Choroid plexus epithelial cell (primary cell): ENCODE data around the gene AGPAT1.
A peak's percentile ranks its signal among the peaks of the same experiment; 100 is the strongest.

Source experiments
- DNase-seq: peaks from one replicate; pipeline ENCODE4 v3.0.0-alpha.2; 2010; ENCODE audit warnings: low read depth
- H3K4me3 ChIP-seq: 2 replicates; pipeline ENCODE4 v1.5.1; 2011; ENCODE audit warnings: low read depth, mild to moderate bottlenecking, control low read depth, low read length, moderate library complexity
- CTCF ChIP-seq: conservative IDR thresholded peaks from 2 replicates; pipeline ENCODE4 v1.5.1; 2011; ENCODE audit warnings: low read depth, mild to moderate bottlenecking, control low read depth, inconsistent platforms, low read length, moderate library complexity

AGPAT1 gene

GRCh38 chr6:32152769-32153563 is 22.9 kb downstream of the AGPAT1 start:
- DNase-seq, result peak; percentile 48
- H3K4me3 ChIP-seq, result peak overlapping the region; percentile 96
- TF ChIP-seq CTCF, result no peak

DNA sequence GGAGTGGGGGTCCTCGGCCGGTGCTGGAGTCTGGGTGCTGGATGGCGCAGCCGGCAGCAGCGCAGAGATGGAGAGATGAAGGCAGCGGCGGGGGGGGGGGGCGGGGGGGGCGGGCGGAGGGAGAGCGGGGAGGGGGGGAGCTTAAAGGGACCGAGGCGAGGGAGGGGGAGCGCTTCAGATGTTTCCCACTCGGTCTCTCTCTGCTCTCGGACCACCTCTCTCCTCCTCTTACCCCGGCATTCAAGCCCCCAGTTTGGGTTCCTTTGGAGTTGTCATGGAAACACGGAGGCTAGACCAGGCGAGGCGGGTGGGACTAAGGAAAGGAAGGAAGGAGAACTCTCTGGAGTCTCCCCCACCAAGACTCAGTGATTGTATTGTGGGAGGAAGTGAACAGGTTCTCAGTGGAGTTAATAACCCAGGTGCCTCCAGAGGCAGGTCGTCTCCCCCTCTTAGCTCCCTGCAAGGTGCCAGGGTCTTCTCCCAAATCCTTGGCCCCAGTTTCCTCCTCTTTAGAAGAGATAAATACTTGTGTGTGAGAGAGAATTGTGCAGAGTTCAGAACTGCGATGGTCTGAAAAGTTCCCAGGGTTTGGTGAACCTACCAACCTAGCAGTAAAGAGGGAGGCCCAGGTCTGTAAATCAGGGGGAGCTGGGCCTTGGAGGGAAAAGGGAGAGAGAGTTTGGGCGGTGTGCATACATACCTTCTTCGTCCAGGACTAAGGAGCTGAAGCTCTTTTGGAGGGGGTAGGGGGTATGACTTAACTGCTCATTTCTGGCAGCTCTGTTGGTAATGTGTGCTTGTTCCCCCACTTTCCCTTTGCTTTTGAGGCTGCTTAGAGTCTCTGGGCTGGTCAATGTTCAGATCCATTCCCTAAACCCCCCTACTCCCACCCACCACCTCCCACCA is 23.8 kb downstream of the AGPAT1 start, which contains the start of gene PRRT1:
TSS of gene PRRT1 (minus strand) at position 77 of the 906 bp plus-strand sequence. CDS start 112 bp downstream, outside the sequence.
- TF ChIP-seq CTCF, result no peak
- H3K4me3 ChIP-seq, result peak within 1 kb of the TSS; percentile 96
- DNase-seq, result no peak

DNA sequence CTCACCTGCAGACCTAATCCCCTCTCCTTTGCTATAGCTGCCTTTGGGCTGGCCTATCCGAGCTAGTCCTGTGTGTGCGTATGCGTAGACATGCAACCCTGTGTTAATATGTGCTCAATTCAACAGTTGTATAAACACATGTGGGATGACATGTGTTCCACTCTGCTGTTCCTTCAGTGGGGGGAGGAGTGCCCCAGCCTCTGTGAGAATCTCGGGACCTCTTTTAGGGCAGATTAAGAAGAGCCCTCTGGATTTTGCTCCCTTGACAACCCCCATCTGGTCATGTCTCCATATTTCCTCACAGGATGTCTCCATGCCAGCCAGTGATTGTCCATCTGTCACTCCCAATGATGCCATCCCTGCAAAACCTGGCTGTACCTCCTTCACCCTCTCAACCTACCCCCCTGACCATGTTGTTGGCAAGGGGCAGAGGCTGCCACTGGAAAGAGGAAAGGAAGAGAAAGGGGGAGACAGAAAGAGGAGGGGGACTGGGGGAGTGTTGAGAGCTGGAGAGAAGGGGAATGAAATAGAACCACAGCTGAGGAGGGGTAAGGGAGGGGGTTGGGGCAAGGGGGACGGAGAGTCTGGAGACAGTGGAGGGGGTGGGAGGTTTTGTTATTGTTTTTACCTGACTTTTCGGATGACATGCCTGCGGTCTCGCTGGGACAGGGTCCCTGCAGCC is 24.6 kb downstream of the AGPAT1 start:
- peak overlapping the region; percentile 48 for H3K4me3 ChIP-seq
- no peak for DNase-seq
- no peak for TF ChIP-seq CTCF

DNA sequence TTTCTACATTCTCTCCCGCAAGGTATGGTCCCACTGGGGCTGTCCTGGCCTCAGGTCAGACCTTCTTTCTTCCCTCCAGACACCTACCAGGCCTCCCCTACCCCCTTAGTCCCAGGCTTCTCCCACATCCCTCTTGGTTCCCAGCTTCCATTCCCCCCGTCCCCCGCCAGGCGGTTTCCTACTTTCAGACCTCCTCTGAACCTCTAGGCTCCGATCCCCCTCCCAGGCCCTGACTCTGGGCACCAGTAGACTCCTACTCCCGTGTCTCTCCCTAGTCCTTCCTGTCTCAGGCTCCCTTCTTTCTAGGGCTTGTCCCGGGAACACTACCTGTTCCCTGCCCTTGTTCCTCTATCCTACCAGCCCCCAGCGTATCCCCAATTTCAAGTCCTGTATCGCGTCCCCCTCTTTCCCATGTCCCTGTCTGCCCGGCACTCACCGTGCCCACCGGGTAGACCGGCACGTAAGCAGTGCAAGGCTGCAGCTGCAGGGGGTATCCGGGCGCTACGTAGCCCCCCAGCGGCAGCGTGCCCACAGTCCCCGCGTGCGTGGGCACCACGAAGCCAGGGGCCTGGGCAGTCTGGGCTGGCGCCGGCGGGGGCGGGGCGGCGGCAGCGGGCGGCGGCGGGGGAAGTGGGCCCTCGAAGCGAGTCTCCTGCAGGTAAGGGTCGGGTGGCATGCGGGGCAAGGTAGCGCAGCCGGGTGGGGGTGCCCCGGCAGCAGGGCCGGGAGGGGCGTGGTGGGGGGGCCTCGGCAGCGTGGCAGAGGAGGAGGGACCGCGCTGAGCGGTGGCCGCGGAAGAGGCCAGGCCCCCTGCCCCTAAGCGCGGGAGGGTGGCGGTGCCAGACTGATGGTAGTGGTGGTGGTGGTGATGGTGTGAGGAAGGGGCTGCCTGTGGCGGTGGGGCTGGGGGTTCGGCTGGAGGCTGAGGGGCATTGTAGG is 25.7 kb downstream of the AGPAT1 start:
- no peak for DNase-seq
- H3K4me3 ChIP-seq, result no peak overlapping the region
- TF ChIP-seq CTCF, result no peak

DNA sequence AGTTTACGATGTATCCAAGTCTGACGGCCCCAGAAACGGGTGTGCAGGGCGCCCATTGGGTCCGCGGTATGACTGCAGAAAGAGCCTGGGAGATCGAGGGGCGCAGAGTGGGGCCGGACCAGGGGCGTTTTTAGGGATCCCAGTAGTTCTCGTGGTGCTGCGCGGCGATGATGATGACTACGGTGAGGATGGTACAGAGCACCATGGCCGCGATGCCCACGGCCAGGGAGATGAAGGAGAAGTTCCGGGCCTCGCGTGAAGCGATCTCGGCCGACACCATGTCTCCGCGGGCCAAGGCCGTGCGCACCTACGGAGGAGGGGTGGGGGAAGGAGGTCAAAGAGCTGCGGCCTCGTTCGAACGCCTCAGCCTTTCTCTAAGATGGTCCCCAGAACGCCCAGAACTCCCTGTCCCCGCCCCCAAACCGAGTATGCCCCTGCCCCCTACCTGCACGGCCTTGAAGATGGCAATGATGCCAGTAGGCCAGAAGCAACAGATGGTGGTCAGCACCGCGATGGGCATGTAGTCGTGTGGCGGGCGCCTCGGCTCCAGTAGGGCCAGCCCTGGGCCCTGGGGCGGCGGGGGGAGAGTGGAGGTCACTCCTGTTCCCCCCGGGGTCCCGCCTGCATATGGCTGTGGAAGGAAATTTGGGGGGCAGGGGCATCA is 26.7 kb downstream of the AGPAT1 start:
- TF ChIP-seq CTCF, result no peak
- peak overlapping the region; percentile 47 for H3K4me3 ChIP-seq
- DNase-seq, result no peak
